Trophoblast cell (in vitro differentiated cells and primary cell): Measurements from ENCODE around the gene OLFM3. TPM values are rescaled to one million over a fixed set of nuclear protein-coding genes. Genes with fewer than 3 reads are reported as not detected.
A peak's percentile ranks its signal among the peaks of the same experiment; 100 is the strongest.

Experiments used
- DNase-seq, 2 donors: peaks; one replicate each; pipeline ENCODE4 v3.0.0-alpha.2; 2016
- H2AFZ ChIP-seq: 2 replicates; pipeline ENCODE4 v1.6.1; 2013; ENCODE audit warnings: low read length, moderate library complexity, mild to moderate bottlenecking; ENCODE audit not compliant: insufficient read depth, poor library complexity
- H2AK5ac ChIP-seq: 2 replicates; pipeline ENCODE4 v1.6.1; 2013; ENCODE audit warnings: mild to moderate bottlenecking, low read length
- H2BK120ac ChIP-seq: 2 replicates; pipeline ENCODE4 v1.6.1; 2013; ENCODE audit warnings: low read length, mild to moderate bottlenecking, moderate library complexity; ENCODE audit not compliant: insufficient read depth, poor library complexity
- H2BK12ac ChIP-seq: 2 replicates; pipeline ENCODE4 v1.6.1; 2013; ENCODE audit warnings: mild to moderate bottlenecking, low read length, moderate library complexity
- H2BK5ac ChIP-seq: 2 replicates; pipeline ENCODE4 v1.6.1; 2013; ENCODE audit warnings: low read length, low read depth, moderate library complexity, mild to moderate bottlenecking; ENCODE audit not compliant: poor library complexity
- H3K14ac ChIP-seq: 2 replicates; pipeline ENCODE4 v1.6.1; 2013; ENCODE audit warnings: mild to moderate bottlenecking, low read length
- H3K18ac ChIP-seq: 2 replicates; pipeline ENCODE4 v1.6.1; 2013; ENCODE audit warnings: mild to moderate bottlenecking, low read length
- H3K23ac ChIP-seq: 2 replicates; pipeline ENCODE4 v1.6.1; 2013; ENCODE audit warnings: low read length
- H3K27ac ChIP-seq: 2 replicates; pipeline ENCODE4 v1.5.1; 2013; ENCODE audit warnings: low read depth, mild to moderate bottlenecking, inconsistent platforms, low read length, moderate library complexity
- H3K27me3 ChIP-seq: 2 replicates; pipeline ENCODE4 v1.6.1; 2013; ENCODE audit warnings: inconsistent platforms, mild to moderate bottlenecking, low read length, moderate library complexity; ENCODE audit not compliant: insufficient read depth
- H3K36me3 ChIP-seq, 2 experiments: 1 replicate in 1 of 2; 2 replicates in 1 of 2; pipeline ENCODE4 v1.6.1; 2013; ENCODE audit warnings: low read length in 2 of 2, mild to moderate bottlenecking in 2 of 2, moderate library complexity in 1 of 2; ENCODE audit not compliant: insufficient read depth in 2 of 2, control insufficient read depth in 1 of 2
- H3K4ac ChIP-seq: 2 replicates; pipeline ENCODE4 v1.6.1; 2013; ENCODE audit warnings: low read depth, mild to moderate bottlenecking, low read length, moderate library complexity
- H3K4me1 ChIP-seq, 2 experiments: 1 replicate in 1 of 2; 2 replicates in 1 of 2; pipeline ENCODE4 v1.6.1; 2013; ENCODE audit warnings: low read length in 2 of 2, mild to moderate bottlenecking in 2 of 2, moderate library complexity in 1 of 2; ENCODE audit not compliant: insufficient read depth in 2 of 2, control insufficient read depth in 1 of 2
- H3K4me2 ChIP-seq: 2 replicates; pipeline ENCODE4 v1.6.1; 2013; ENCODE audit warnings: inconsistent platforms, mild to moderate bottlenecking, low read length, moderate library complexity
- H3K4me3 ChIP-seq: 2 replicates; pipeline ENCODE4 v1.5.1; 2013; ENCODE audit warnings: mild to moderate bottlenecking, low read depth, low read length, inconsistent platforms
- H3K79me1 ChIP-seq: one replicate; pipeline ENCODE4 v1.6.1; 2013; ENCODE audit warnings: low read length
- H3K79me2 ChIP-seq: 2 replicates; pipeline ENCODE4 v1.6.1; 2013; ENCODE audit warnings: low read length, mild to moderate bottlenecking; ENCODE audit not compliant: control insufficient read depth, insufficient read depth, poor library complexity
- H3K9ac ChIP-seq: 2 replicates; pipeline ENCODE4 v1.6.1; 2013; ENCODE audit warnings: mild to moderate bottlenecking, low read length
- H3K9me3 ChIP-seq: 2 replicates; pipeline ENCODE4 v1.6.1; 2013; ENCODE audit warnings: low read depth, mild to moderate bottlenecking, control low read depth, inconsistent platforms, low read length; ENCODE audit not compliant: insufficient read depth
- H4K12ac ChIP-seq: 2 replicates; pipeline ENCODE4 v1.6.1; 2013; ENCODE audit warnings: low read depth, mild to moderate bottlenecking, low read length, moderate library complexity
- H4K8ac ChIP-seq: 2 replicates; pipeline ENCODE4 v1.6.1; 2013; ENCODE audit warnings: low read depth, mild to moderate bottlenecking, low read length, moderate library complexity
- H4K91ac ChIP-seq: one replicate; pipeline ENCODE4 v1.6.1; 2013; ENCODE audit warnings: low read depth, mild to moderate bottlenecking, low read length, moderate library complexity
- WGBS: extraction: QIAGEN DNeasy Blood & Tissue Kit; methylation state at CpG from one replicate; pipeline ENCODE4 v1.1.7; 2013; ENCODE audit warnings: missing lambda C conversion rate; ENCODE audit not compliant: insufficient read length, insufficient coverage; ENCODE audit errors: extremely low coverage; 5-methylcytosine and 5-hydroxymethylcytosine counted together
- polyA plus RNA-seq: library from polyadenylated mRNA; stranded (reverse); fragments of 200-250 nt; gene quantifications from 2 replicates; pipeline ENCODE4 v1.2.3, GENCODE V29; 2013

The OLFM3 gene
- polyA plus RNA-seq, result 0.51 and 0.52 TPM in 2 replicates

DNA sequence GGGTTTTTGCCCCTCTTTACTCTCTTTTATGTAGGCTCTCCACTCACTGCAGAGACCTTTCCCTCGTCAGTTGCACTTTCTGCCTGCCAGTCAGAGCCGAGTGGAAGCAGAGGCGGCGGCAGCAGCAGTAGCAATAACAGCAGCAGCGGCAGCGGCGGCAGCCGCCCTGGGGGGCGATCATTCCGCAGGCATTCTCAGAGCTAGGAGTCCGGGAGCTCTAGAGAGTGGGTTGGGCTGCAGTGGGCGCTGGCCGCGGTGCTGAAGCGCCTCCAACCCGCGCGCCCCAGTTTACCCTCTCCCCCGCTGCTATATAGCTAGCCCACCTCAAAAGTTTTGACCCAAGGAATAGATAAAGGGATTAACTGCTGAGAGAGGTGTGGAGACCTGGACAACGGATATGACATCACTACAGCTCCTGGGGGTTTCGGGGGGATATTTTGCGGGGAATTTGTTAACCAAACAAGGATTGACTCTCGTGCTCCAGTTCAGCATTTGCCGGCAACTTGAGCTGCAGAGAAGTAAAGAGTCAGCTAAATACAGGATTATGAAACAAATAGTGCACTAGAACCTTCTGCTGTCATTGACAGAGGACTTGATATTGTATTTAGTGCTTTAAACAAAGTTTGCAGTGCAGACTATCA is at the start of gene OLFM3:
OLFM3 (minus strand) TSS at position 102 of the 641 bp plus-strand sequence.
- Histone ChIP-seq H2BK5ac (no peak within 1 kb of the TSS), H2AFZ (no peak within 1 kb of the TSS), H3K4me1 (peaks cover 5% of the 10 kb centered on the region in 2 experiments), H2AK5ac (no peak within 1 kb of the TSS), H2BK120ac (no peak within 1 kb of the TSS), H3K27ac (no peak within 1 kb of the TSS), H4K8ac (no peak within 1 kb of the TSS), H3K4ac (no peak within 1 kb of the TSS), H3K27me3 (no peaks in the 10 kb centered on the region), H3K79me1 (no peaks in the 10 kb centered on the region), H3K4me2 (peak within 1 kb of the TSS; percentile 51), H3K79me2 (no peaks in the 10 kb centered on the region), H4K91ac (no peak within 1 kb of the TSS), H3K9ac (no peak within 1 kb of the TSS), H3K4me3 (no peak within 1 kb of the TSS), H3K14ac (no peak within 1 kb of the TSS), H2BK12ac (no peak within 1 kb of the TSS), H3K18ac (no peak within 1 kb of the TSS), H4K12ac (no peak within 1 kb of the TSS), H3K9me3 (no peaks in the 10 kb centered on the region), H3K23ac (no peak within 1 kb of the TSS), H3K36me3 (no peaks in the 10 kb centered on the region)
- no CpG with 5 or more reads among the region's 24 CpGs for WGBS
- peak; percentile 8 to 15 for DNase-seq

DNA sequence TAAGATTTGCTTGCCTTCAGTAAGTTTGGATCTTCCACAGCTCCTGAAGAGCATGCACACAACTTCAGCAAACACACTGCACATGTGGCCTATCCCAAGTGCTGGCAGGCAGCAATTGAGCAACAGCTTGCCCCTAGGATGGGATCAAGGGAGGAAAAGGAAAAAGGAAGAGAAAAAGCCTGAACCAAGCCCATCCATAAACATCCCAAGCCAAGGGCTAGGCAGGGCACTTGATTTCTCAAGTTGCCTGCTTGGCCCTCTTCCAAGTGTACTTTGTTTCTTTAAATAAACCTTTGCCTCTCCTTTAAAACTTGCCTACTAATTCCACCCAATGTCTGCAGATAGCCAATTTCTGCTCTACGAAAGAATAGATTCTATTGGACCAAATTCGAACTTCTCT is 49.0 kb upstream of the OLFM3 start:
- no peak overlapping the region for H2AK5ac ChIP-seq
- H3K4ac ChIP-seq, result no peak overlapping the region
- no peaks in the 10 kb centered on the region for H3K4me1 ChIP-seq
- no peak overlapping the region for H3K27ac ChIP-seq
- H3K14ac ChIP-seq, result no peak overlapping the region
- H4K12ac ChIP-seq, result no peak overlapping the region
- no peak for DNase-seq
- H3K36me3 ChIP-seq, result no peaks in the 10 kb centered on the region
- no peaks in the 10 kb centered on the region for H3K9me3 ChIP-seq
- H2BK12ac ChIP-seq, result no peak overlapping the region
- no peak overlapping the region for H2BK5ac ChIP-seq
- H3K27me3 ChIP-seq, result no peaks in the 10 kb centered on the region
- no peak overlapping the region for H3K18ac ChIP-seq
- H4K8ac ChIP-seq, result no peak overlapping the region
- no peaks in the 10 kb centered on the region for H3K79me2 ChIP-seq
- H3K4me2 ChIP-seq, result no peak overlapping the region
- H3K9ac ChIP-seq, result no peak overlapping the region
- WGBS, result no CpG with 5 or more reads among the region's 2 CpGs
- H4K91ac ChIP-seq, result no peak overlapping the region
- no peak overlapping the region for H3K4me3 ChIP-seq
- H3K79me1 ChIP-seq, result no peaks in the 10 kb centered on the region
- H2AFZ ChIP-seq, result no peak overlapping the region
- no peak overlapping the region for H3K23ac ChIP-seq
- no peak overlapping the region for H2BK120ac ChIP-seq

DNA sequence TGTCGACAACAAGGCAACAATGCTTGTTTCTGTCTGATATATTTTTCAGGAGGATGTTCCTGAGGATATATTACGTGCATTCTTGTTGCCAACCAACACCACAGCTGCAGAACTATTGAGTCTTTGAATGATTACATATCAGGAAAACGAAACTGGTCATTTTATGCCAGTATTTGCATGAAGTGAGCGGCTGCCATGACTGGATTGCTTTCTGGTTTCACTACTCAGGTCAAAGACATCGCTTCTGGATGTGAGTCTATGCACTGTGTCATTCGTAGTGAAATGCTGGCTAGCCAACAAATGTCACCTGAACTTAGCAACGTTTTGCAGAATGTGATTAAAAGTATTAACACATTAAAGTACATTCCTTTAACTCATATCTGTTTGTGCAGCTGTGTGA is 35.8 kb upstream of the OLFM3 start:
- no peaks in the 10 kb centered on the region for H3K79me2 ChIP-seq
- H3K14ac ChIP-seq, result no peak overlapping the region
- no peak overlapping the region for H4K91ac ChIP-seq
- H2BK120ac ChIP-seq, result no peak overlapping the region
- H3K27me3 ChIP-seq, result no peaks in the 10 kb centered on the region
- H2BK5ac ChIP-seq, result no peak overlapping the region
- no peak overlapping the region for H3K18ac ChIP-seq
- H4K12ac ChIP-seq, result no peak overlapping the region
- no peak overlapping the region for H3K4me3 ChIP-seq
- no peak overlapping the region for H3K4ac ChIP-seq
- no peak overlapping the region for H4K8ac ChIP-seq
- no peaks in the 10 kb centered on the region for H3K4me1 ChIP-seq
- H3K79me1 ChIP-seq, result no peaks in the 10 kb centered on the region
- no peak overlapping the region for H2AK5ac ChIP-seq
- no peak overlapping the region for H3K4me2 ChIP-seq
- WGBS, result no CpG with 5 or more reads among the region's 7 CpGs
- no peaks in the 10 kb centered on the region for H3K9me3 ChIP-seq
- H2AFZ ChIP-seq, result no peak overlapping the region
- no peak overlapping the region for H3K9ac ChIP-seq
- H3K27ac ChIP-seq, result no peak overlapping the region
- H2BK12ac ChIP-seq, result no peak overlapping the region
- no peak overlapping the region for H3K23ac ChIP-seq
- no peak for DNase-seq
- no peaks in the 10 kb centered on the region for H3K36me3 ChIP-seq

DNA sequence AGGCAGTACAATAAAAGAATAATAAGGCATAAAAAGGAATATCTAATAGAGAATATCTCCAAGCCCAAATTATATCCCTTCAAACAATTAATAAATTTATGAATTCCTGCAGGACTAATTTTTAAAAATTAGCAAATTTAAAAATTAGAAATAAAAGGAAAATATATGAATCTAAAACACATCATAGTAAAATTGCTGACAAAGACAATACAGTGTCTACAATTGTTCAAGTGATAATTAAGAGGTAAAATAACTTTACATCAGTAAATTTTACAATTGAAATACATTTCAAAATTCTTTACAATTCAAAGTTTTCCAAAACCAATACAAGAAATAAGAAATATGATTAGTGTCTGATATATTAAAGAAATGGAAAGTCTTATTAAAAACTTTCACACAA is 22.8 kb upstream of the OLFM3 start:
- no peaks in the 10 kb centered on the region for H3K27me3 ChIP-seq
- H3K36me3 ChIP-seq, result no peaks in the 10 kb centered on the region
- no peak overlapping the region for H3K4me2 ChIP-seq
- no peak overlapping the region for H4K91ac ChIP-seq
- H2BK120ac ChIP-seq, result no peak overlapping the region
- no peak for DNase-seq
- H4K12ac ChIP-seq, result no peak overlapping the region
- H3K14ac ChIP-seq, result no peak overlapping the region
- H3K4me1 ChIP-seq, result no peaks in the 10 kb centered on the region
- H3K18ac ChIP-seq, result no peak overlapping the region
- H3K23ac ChIP-seq, result no peak overlapping the region
- no peaks in the 10 kb centered on the region for H3K79me1 ChIP-seq
- no peak overlapping the region for H3K27ac ChIP-seq
- peaks cover 1% of the 10 kb centered on the region for H3K9me3 ChIP-seq
- no peak overlapping the region for H4K8ac ChIP-seq
- H3K4ac ChIP-seq, result no peak overlapping the region
- no peak overlapping the region for H2AK5ac ChIP-seq
- H2BK5ac ChIP-seq, result no peak overlapping the region
- H2BK12ac ChIP-seq, result no peak overlapping the region
- H3K9ac ChIP-seq, result no peak overlapping the region
- no peak overlapping the region for H3K4me3 ChIP-seq
- H2AFZ ChIP-seq, result no peak overlapping the region
- H3K79me2 ChIP-seq, result no peaks in the 10 kb centered on the region
